ENCODE results near the gene FAM76B.
A peak's percentile ranks its signal among the peaks of the same experiment; 100 is the strongest.

FAM76B gene

DNA sequence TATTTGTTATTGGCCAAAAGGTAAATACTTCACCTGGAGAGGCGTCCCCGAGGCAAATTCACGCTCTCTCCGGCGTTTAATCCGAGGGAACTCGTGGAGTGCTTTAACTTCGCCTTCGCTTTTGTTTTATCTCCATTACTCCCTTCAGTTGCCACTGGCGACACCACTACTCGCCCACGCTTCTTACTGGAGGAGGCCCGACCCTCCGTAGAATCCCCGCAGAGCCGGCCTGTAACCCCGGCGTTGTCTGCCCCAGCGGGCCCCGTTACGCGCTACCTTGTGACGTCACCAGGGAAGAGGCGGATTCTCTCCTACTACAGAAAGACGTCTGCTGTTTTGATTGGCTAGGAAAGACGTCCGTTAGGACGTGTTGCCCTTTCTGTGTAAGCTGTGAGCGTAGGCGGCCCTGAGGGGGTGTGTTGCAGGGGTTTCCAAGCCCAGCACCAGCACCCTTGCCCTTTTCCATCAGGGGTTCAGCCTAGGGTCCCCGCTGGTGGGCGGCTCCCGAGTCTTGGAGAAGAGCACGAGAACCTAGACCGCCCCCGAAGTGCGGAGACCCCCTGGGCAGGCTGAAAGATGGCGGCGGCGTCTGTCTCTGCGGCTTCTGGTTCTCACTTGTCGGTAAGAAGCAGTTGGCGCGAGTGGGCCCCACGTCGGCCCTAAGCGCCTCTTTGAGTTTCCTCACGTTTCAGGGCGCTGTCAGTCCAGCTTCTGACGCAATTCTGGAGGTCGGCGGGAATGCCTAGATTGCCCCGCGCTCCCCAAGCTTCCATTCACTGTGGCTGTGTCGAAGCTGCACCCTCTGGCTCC, 746 bp upstream of the FAM76B start, which contains the start of gene CEP57:
CEP57 (plus strand) TSS at position 376 of the 810 bp plus-strand sequence; CDS start at position 577, 201 bp downstream.
- peak; percentile 81 for ATAC-seq
- TF ChIP-seq ZFP3 (CRISPR knock-in tag; IDR thresholded peaks at IDR 0.05) (no peak), ZNF565 (CRISPR knock-in tag; conservative IDR thresholded peaks at IDR 0.05; ENCODE audit: low read depth) (no peak), GLIS3 (CRISPR knock-in tag; IDR thresholded peaks at IDR 0.05) (no peak)
- TF ChIP-seq, protein P1, sequence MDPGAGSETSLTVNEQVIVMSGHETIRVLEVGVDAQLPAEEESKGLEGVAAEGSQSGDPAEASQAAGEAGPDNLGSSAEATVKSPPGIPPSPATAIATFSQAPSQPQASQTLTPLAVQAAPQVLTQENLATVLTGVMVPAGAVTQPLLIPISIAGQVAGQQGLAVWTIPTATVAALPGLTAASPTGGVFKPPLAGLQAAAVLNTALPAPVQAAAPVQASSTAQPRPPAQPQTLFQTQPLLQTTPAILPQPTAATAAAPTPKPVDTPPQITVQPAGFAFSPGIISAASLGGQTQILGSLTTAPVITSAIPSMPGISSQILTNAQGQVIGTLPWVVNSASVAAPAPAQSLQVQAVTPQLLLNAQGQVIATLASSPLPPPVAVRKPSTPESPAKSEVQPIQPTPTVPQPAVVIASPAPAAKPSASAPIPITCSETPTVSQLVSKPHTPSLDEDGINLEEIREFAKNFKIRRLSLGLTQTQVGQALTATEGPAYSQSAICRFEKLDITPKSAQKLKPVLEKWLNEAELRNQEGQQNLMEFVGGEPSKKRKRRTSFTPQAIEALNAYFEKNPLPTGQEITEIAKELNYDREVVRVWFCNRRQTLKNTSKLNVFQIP (CRISPR knock-in tag; IDR thresholded peaks at IDR 0.05; ENCODE audit: borderline replicate concordance, low read depth): no peak

DNA sequence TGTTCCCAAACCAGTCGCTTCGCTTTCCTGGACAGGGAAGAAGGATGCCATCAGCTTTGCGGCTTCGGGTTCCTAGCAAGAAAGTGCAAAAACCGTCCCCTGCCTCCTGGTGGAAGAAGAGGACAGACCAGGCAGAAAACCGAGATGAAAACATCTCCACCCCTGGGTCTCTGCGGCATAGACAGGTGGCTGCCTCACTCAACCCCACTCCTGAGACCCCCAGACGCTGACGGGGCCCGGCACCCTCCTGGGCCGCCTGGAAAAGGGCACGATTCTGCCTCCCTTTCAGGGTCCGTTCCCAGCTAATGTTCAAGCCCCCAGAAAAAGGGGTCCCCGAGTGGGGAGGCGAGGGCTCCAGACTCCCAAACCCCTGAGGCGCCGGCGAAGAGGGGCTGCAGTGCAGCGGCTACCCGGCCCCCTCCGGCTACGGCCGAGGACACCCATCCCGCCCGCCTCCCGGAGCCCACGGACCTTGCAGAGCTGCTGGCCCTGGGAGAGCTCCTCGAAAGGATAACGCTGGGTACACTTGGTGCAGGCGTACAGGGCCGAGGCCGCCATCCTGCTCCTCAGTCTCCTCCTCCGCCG, 569 bp downstream of the FAM76B start:
- ATAC-seq: peak; percentile 12
- no peak for TF ChIP-seq ESRRG (CRISPR knock-in tag; IDR thresholded peaks at IDR 0.05)
- TF ChIP-seq BACH2 (CRISPR knock-in tag; IDR thresholded peaks at IDR 0.05; ENCODE audit: borderline replicate concordance): no peak
- TF ChIP-seq TOX (CRISPR knock-in tag; IDR thresholded peaks at IDR 0.05; ENCODE audit: borderline replicate concordance): no peak
- no peak for TF ChIP-seq PPARA (CRISPR knock-in tag; IDR thresholded peaks at IDR 0.05; ENCODE audit: borderline replicate concordance)
- TF ChIP-seq, protein P2, sequence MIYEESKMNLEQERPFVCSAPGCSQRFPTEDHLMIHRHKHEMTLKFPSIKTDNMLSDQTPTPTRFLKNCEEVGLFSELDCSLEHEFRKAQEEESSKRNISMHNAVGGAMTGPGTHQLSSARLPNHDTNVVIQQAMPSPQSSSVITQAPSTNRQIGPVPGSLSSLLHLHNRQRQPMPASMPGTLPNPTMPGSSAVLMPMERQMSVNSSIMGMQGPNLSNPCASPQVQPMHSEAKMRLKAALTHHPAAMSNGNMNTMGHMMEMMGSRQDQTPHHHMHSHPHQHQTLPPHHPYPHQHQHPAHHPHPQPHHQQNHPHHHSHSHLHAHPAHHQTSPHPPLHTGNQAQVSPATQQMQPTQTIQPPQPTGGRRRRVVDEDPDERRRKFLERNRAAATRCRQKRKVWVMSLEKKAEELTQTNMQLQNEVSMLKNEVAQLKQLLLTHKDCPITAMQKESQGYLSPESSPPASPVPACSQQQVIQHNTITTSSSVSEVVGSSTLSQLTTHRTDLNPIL (CRISPR knock-in tag; IDR thresholded peaks at IDR 0.05; ENCODE audit: low read depth): no peak
- TF ChIP-seq, protein P3, sequence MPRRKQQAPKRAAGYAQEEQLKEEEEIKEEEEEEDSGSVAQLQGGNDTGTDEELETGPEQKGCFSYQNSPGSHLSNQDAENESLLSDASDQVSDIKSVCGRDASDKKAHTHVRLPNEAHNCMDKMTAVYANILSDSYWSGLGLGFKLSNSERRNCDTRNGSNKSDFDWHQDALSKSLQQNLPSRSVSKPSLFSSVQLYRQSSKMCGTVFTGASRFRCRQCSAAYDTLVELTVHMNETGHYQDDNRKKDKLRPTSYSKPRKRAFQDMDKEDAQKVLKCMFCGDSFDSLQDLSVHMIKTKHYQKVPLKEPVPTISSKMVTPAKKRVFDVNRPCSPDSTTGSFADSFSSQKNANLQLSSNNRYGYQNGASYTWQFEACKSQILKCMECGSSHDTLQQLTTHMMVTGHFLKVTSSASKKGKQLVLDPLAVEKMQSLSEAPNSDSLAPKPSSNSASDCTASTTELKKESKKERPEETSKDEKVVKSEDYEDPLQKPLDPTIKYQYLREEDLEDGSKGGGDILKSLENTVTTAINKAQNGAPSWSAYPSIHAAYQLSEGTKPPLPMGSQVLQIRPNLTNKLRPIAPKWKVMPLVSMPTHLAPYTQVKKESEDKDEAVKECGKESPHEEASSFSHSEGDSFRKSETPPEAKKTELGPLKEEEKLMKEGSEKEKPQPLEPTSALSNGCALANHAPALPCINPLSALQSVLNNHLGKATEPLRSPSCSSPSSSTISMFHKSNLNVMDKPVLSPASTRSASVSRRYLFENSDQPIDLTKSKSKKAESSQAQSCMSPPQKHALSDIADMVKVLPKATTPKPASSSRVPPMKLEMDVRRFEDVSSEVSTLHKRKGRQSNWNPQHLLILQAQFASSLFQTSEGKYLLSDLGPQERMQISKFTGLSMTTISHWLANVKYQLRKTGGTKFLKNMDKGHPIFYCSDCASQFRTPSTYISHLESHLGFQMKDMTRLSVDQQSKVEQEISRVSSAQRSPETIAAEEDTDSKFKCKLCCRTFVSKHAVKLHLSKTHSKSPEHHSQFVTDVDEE (CRISPR knock-in tag; IDR thresholded peaks at IDR 0.05): no peak
- TF ChIP-seq SNAI2 (CRISPR knock-in tag; IDR thresholded peaks at IDR 0.05): no peak
- TF ChIP-seq, protein P1 (CRISPR knock-in tag; IDR thresholded peaks at IDR 0.05; ENCODE audit: borderline replicate concordance, low read depth): no peak
- no peak for TF ChIP-seq RARB (CRISPR knock-in tag; IDR thresholded peaks at IDR 0.05)
- TF ChIP-seq ZFP3 (CRISPR knock-in tag; IDR thresholded peaks at IDR 0.05): no peak

DNA sequence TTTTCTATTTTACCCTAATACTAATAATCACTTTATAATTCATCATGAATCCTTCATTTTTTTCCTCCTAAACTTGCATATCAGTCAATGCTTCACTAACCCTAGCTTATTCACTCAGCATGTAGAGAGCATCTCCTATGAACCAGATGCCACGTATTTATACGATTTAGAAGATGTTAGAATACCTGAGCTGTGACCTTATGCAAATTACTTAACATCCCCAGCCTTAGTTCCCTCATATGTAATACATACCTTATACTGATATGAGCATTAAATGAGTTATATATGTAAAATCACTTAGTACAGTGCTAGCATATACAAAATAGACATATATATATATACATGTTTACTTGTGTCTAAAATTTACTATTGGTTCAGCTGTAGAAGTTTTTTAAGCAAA, 9.0 kb downstream of the FAM76B start:
- ATAC-seq: no peak
- no peak for TF ChIP-seq GLIS3 (CRISPR knock-in tag; IDR thresholded peaks at IDR 0.05)
- no peak for TF ChIP-seq PPARA (CRISPR knock-in tag; IDR thresholded peaks at IDR 0.05; ENCODE audit: borderline replicate concordance)
- no peak for TF ChIP-seq ZNF70 (CRISPR knock-in tag; IDR thresholded peaks at IDR 0.05)
- TF ChIP-seq, protein P4, sequence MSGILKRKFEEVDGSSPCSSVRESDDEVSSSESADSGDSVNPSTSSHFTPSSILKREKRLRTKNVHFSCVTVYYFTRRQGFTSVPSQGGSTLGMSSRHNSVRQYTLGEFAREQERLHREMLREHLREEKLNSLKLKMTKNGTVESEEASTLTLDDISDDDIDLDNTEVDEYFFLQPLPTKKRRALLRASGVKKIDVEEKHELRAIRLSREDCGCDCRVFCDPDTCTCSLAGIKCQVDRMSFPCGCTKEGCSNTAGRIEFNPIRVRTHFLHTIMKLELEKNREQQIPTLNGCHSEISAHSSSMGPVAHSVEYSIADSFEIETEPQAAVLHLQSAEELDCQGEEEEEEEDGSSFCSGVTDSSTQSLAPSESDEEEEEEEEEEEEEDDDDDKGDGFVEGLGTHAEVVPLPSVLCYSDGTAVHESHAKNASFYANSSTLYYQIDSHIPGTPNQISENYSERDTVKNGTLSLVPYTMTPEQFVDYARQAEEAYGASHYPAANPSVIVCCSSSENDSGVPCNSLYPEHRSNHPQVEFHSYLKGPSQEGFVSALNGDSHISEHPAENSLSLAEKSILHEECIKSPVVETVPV (CRISPR knock-in tag; IDR thresholded peaks at IDR 0.05): no peak
- TF ChIP-seq TOX (CRISPR knock-in tag; IDR thresholded peaks at IDR 0.05; ENCODE audit: borderline replicate concordance): no peak
- TF ChIP-seq ZNF8 (CRISPR knock-in tag; IDR thresholded peaks at IDR 0.05): no peak

DNA sequence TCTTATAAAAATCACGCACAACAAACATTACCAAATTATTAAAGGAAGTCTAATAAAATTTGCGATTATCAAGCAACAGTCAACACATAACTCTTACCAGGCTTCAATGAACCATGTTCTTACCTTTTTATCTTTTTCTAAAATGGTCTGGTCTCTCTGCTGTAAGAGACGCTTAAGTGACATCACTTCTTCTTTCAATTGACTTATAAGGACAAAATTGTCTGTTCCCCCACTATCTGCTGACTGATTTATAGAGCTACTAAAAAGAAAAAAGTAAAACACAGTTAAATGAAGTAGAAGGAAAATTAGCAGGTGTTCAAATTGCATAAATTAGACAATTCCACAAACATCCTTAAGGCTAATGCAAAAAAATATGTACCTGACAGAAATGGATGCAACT, 10.9 kb downstream of the FAM76B start:
- ATAC-seq: no peak
- TF ChIP-seq, protein P2 (CRISPR knock-in tag; IDR thresholded peaks at IDR 0.05; ENCODE audit: low read depth): no peak
- no peak for TF ChIP-seq SNAI2 (CRISPR knock-in tag; IDR thresholded peaks at IDR 0.05)
- TF ChIP-seq ZNF8 (CRISPR knock-in tag; IDR thresholded peaks at IDR 0.05): no peak
- no peak for TF ChIP-seq RARB (CRISPR knock-in tag; IDR thresholded peaks at IDR 0.05)
- no peak for TF ChIP-seq TOX (CRISPR knock-in tag; IDR thresholded peaks at IDR 0.05; ENCODE audit: borderline replicate concordance)
- TF ChIP-seq ZNF70 (CRISPR knock-in tag; IDR thresholded peaks at IDR 0.05): no peak
- TF ChIP-seq, protein P4 (CRISPR knock-in tag; IDR thresholded peaks at IDR 0.05): no peak
- no peak for TF ChIP-seq ARNTL (CRISPR knock-in tag; IDR thresholded peaks at IDR 0.05; ENCODE audit: borderline replicate concordance, low read depth)
- TF ChIP-seq GLIS3 (CRISPR knock-in tag; IDR thresholded peaks at IDR 0.05): no peak
- no peak for TF ChIP-seq ESRRG (CRISPR knock-in tag; IDR thresholded peaks at IDR 0.05)
- TF ChIP-seq OSR1 (CRISPR knock-in tag; IDR thresholded peaks at IDR 0.05): no peak

Measured in SK-N-SH treated with all-trans-retinoic acid at 6 μM for 48 hours (cell line).